Upper lobe of right lung (tissue), 1 donor: ENCODE results near the gene STARD13. TPM values are rescaled to one million over a fixed set of nuclear protein-coding genes. Genes with fewer than 3 reads are reported as not detected.

ENCODE experiments used
- ATAC-seq: fragments of 200-7000 bp; cut with Tn5 transposase; one replicate; pipeline ENCODE4 v1.9.1; 2020; ENCODE audit warnings: mild to moderate bottlenecking, moderate library complexity
- DNase-seq: peaks from one replicate; pipeline ENCODE4 v3.0.0-alpha.2; 2020
- H3K27ac ChIP-seq: fragments of 200-600 bp; one replicate; pipeline ENCODE4 v1.8.0; 2022
- H3K27me3 ChIP-seq: fragments of 200-600 bp; one replicate; pipeline ENCODE4 v1.8.0; 2022; ENCODE audit warnings: mild to moderate bottlenecking
- H3K36me3 ChIP-seq: fragments of 200-600 bp; one replicate; pipeline ENCODE4 v1.8.0; 2022
- H3K4me1 ChIP-seq: fragments of 200-600 bp; one replicate; pipeline ENCODE4 v1.8.0; 2022
- H3K4me3 ChIP-seq: fragments of 200-600 bp; one replicate; pipeline ENCODE4 v1.8.0; 2022; ENCODE audit warnings: mild to moderate bottlenecking
- H3K9me3 ChIP-seq: fragments of 200-600 bp; one replicate; pipeline ENCODE4 v1.8.0; 2022
- intact Hi-C: fragments of 100-400 bp; cut with DNase I; formaldehyde crosslinking; loops from one replicate; pipeline ENCODE4 v1.11.0; 2022
- total RNA-seq: library from RNA; stranded (reverse); fragmentation: NEBNext Ultra II Directional; extraction: Animal tissue kit (Norgen Biotek cat#: 25700); gene quantifications from one replicate; pipeline ENCODE4 v1.2.1, GENCODE V29; 2021
- TF ChIP-seq, protein P1 (sequence below): fragments of 200-600 bp; IDR thresholded peaks from one replicate; pipeline ENCODE4 v1.8.0; 2022; ENCODE audit warnings: antibody characterized with exemption
- donor health status: DM: no; HTN: yes; CAD: no; lungs with severe emphysema.

Gene STARD13
- total RNA-seq, 1 donor from 2014 or later = 60.4 TPM

- TF ChIP-seq, protein P1, sequence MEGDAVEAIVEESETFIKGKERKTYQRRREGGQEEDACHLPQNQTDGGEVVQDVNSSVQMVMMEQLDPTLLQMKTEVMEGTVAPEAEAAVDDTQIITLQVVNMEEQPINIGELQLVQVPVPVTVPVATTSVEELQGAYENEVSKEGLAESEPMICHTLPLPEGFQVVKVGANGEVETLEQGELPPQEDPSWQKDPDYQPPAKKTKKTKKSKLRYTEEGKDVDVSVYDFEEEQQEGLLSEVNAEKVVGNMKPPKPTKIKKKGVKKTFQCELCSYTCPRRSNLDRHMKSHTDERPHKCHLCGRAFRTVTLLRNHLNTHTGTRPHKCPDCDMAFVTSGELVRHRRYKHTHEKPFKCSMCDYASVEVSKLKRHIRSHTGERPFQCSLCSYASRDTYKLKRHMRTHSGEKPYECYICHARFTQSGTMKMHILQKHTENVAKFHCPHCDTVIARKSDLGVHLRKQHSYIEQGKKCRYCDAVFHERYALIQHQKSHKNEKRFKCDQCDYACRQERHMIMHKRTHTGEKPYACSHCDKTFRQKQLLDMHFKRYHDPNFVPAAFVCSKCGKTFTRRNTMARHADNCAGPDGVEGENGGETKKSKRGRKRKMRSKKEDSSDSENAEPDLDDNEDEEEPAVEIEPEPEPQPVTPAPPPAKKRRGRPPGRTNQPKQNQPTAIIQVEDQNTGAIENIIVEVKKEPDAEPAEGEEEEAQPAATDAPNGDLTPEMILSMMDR = no peak
- Histone ChIP-seq H3K4me3 (no peak overlapping the region), H3K27ac (no peak overlapping the region), H3K9me3 (no peaks in the 10 kb centered on the region), H3K36me3 (no peaks in the 10 kb centered on the region), H3K4me1 (peaks cover 9% of the 10 kb centered on the region), H3K27me3 (no peaks in the 10 kb centered on the region)
- intact Hi-C loops = no loop called here
- ATAC-seq = no peak
- DNase-seq = no peak
Measured at GRCh38 chr13:33308863-33309262, 23.3 kb upstream of the STARD13 start.

GRCh38 chr13:33307843-33308242, 22.3 kb upstream of the STARD13 start:
- H3K36me3 ChIP-seq = no peaks in the 10 kb centered on the region
- ATAC-seq (no peak), DNase-seq (no peak)
- intact Hi-C loops = no loop called here
- TF ChIP-seq, protein P1 = no peak
- no peaks in the 10 kb centered on the region for H3K27me3 ChIP-seq
- no peak overlapping the region for H3K4me3 ChIP-seq
- no peaks in the 10 kb centered on the region for H3K9me3 ChIP-seq
- H3K27ac ChIP-seq = no peak overlapping the region
- H3K4me1 ChIP-seq = peaks cover 9% of the 10 kb centered on the region

- Histone ChIP-seq H3K4me1 (no peaks in the 10 kb centered on the region), H3K9me3 (no peaks in the 10 kb centered on the region), H3K36me3 (no peaks in the 10 kb centered on the region), H3K27me3 (no peaks in the 10 kb centered on the region), H3K27ac (no peak overlapping the region), H3K4me3 (no peak overlapping the region)
- intact Hi-C loops = no loop called here
- ATAC-seq (no peak), DNase-seq (no peak)
- TF ChIP-seq, protein P1 = no peak
Measured at GRCh38 chr13:33303855-33304597, 18.5 kb upstream of the STARD13 start.

GRCh38 chr13:33299626-33300025, 14.1 kb upstream of the STARD13 start:
- no peak for DNase-seq

DNA sequence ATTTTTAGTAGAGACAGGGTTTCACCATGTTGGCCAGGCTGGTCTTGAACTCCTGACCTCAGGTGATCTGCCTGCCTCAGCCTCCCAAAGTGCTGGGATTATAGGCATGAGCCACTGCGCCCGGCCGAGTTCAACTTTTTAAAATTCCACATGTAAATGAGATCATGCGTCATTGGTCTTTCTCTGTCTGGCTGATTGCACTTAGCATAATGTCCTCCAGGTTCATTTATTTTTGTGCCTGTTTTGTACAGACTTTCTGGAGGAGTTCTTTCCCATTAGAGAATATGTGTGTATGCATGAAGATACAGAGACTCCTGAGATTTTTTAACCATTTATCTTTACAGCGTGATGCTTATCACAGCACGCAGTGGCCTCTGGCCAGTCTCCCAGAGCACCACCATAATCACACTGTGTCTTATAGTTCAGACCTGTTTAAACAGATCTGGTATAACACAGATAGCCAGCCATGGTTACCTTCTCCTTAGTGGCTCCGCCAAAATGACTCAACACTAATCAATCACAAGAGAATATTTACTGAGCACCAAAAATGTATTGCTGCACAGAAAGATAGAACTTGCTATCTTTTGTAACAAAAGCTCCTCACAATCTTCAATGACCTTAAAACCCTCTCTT, 11.4 kb upstream of the STARD13 start:
- no peaks in the 10 kb centered on the region for H3K9me3 ChIP-seq
- H3K4me3 ChIP-seq = no peak overlapping the region
- no peaks in the 10 kb centered on the region for H3K4me1 ChIP-seq
- H3K36me3 ChIP-seq = no peaks in the 10 kb centered on the region
- TF ChIP-seq, protein P1 = no peak
- ATAC-seq (no peak), DNase-seq (no peak)
- no peaks in the 10 kb centered on the region for H3K27me3 ChIP-seq
- intact Hi-C loops = no loop called here
- H3K27ac ChIP-seq = no peak overlapping the region

More at GRCh38 chr13:33299626-33300025, 14.1 kb upstream of the STARD13 start:
- no peak for ATAC-seq
- Histone ChIP-seq H3K36me3 (no peaks in the 10 kb centered on the region), H3K9me3 (no peaks in the 10 kb centered on the region), H3K27me3 (no peaks in the 10 kb centered on the region), H3K4me3 (no peak overlapping the region), H3K27ac (no peak overlapping the region), H3K4me1 (no peaks in the 10 kb centered on the region)
- TF ChIP-seq, protein P1 = no peak
- intact Hi-C loops = no loop called here
